H9 (cell line): ENCODE results near the gene IL31RA. TPM values are rescaled to one million over a fixed set of nuclear protein-coding genes. Genes with fewer than 3 reads are reported as not detected.

Experiments
- DNase-seq: peaks from one replicate; pipeline ENCODE4 v3.0.0-alpha.2; 2017
- H2AFZ ChIP-seq: one replicate; pipeline ENCODE4 v1.6.1; 2013; ENCODE audit warnings: mild to moderate bottlenecking, low read length, control low read depth, moderate library complexity
- H2AK5ac ChIP-seq: 2 replicates; pipeline ENCODE4 v1.6.1; 2013; ENCODE audit warnings: low read length, control low read depth, mixed read lengths; ENCODE audit not compliant: insufficient read length
- H2BK120ac ChIP-seq: one replicate; pipeline ENCODE4 v1.6.1; 2013; ENCODE audit warnings: low read depth, mild to moderate bottlenecking, low read length, control low read depth, inconsistent platforms; ENCODE audit not compliant: poor library complexity, severe bottlenecking
- H2BK12ac ChIP-seq: 2 replicates; pipeline ENCODE4 v1.6.1; 2013; ENCODE audit warnings: low read length, control low read depth, mixed read lengths, low read depth; ENCODE audit not compliant: insufficient read length
- H2BK15ac ChIP-seq: 2 replicates; pipeline ENCODE4 v1.6.1; 2013; ENCODE audit warnings: low read depth, low read length, control low read depth
- H2BK20ac ChIP-seq: one replicate; pipeline ENCODE4 v1.6.1; 2013; ENCODE audit warnings: low read depth, mild to moderate bottlenecking, low read length, control low read depth, inconsistent platforms; ENCODE audit not compliant: poor library complexity, severe bottlenecking
- H2BK5ac ChIP-seq: 2 replicates; pipeline ENCODE4 v1.6.1; 2013; ENCODE audit warnings: low read length, control low read depth, mixed read lengths; ENCODE audit not compliant: insufficient read length
- H3K14ac ChIP-seq: 2 replicates; pipeline ENCODE4 v1.6.1; 2013; ENCODE audit warnings: low read length, control low read depth; ENCODE audit not compliant: insufficient read depth
- H3K18ac ChIP-seq: 2 replicates; pipeline ENCODE4 v1.6.1; 2013; ENCODE audit warnings: low read depth, mild to moderate bottlenecking, mixed read lengths, low read length, control low read depth; ENCODE audit not compliant: insufficient read length
- H3K23ac ChIP-seq: 2 replicates; pipeline ENCODE4 v1.6.1; 2013; ENCODE audit warnings: low read length, control low read depth, mixed read lengths, low read depth; ENCODE audit not compliant: insufficient read length
- H3K23me2 ChIP-seq: 2 replicates; pipeline ENCODE4 v1.6.1; 2013; ENCODE audit warnings: low read depth, mild to moderate bottlenecking, mixed read lengths, low read length, control low read depth; ENCODE audit not compliant: insufficient read length, poor library complexity, severe bottlenecking
- H3K27ac ChIP-seq: 2 replicates; pipeline ENCODE4 v1.5.1; 2013; ENCODE audit warnings: low read length, control low read depth, mixed read lengths, low read depth; ENCODE audit not compliant: insufficient read length
- H3K27me3 ChIP-seq: 2 replicates; pipeline ENCODE4 v1.6.1; 2013; ENCODE audit warnings: low read length, control low read depth, inconsistent platforms; ENCODE audit not compliant: insufficient read depth
- H3K4ac ChIP-seq: 2 replicates; pipeline ENCODE4 v1.6.1; 2013; ENCODE audit warnings: low read depth, mild to moderate bottlenecking, control low read depth, inconsistent platforms, low read length, moderate library complexity
- H3K4me1 ChIP-seq: 2 replicates; pipeline ENCODE4 v1.6.1; 2013; ENCODE audit warnings: low read length, control low read depth, inconsistent platforms; ENCODE audit not compliant: insufficient read depth
- H3K4me2 ChIP-seq: 2 replicates; pipeline ENCODE4 v1.6.1; 2013; ENCODE audit warnings: low read length, control low read depth, mixed read lengths; ENCODE audit not compliant: insufficient read length, insufficient read depth
- H3K56ac ChIP-seq: 2 replicates; pipeline ENCODE4 v1.6.1; 2013; ENCODE audit warnings: low read depth, mild to moderate bottlenecking, mixed read lengths, low read length, control low read depth; ENCODE audit not compliant: insufficient read length
- H3K79me1 ChIP-seq: 2 replicates; pipeline ENCODE4 v1.6.1; 2013; ENCODE audit warnings: low read depth, mild to moderate bottlenecking, moderate library complexity, low read length, control low read depth, inconsistent platforms; ENCODE audit not compliant: insufficient read depth, poor library complexity, severe bottlenecking
- H3K79me2 ChIP-seq: 2 replicates; pipeline ENCODE4 v1.6.1; 2013; ENCODE audit warnings: low read length, control low read depth, inconsistent platforms; ENCODE audit not compliant: insufficient read depth
- H3K9ac ChIP-seq: 2 replicates; pipeline ENCODE4 v1.6.1; 2013; ENCODE audit warnings: low read length, control low read depth, mixed read lengths; ENCODE audit not compliant: insufficient read length; ENCODE audit errors: extremely low read depth
- H3K9me3 ChIP-seq: one replicate; pipeline ENCODE4 v1.6.1; 2013; ENCODE audit warnings: low read depth, low read length, inconsistent platforms; ENCODE audit not compliant: control insufficient read depth
- H3T11ph ChIP-seq: one replicate; pipeline ENCODE4 v1.6.1; 2013; ENCODE audit warnings: mild to moderate bottlenecking, low read length, control low read depth, inconsistent platforms
- H4K20me1 ChIP-seq: one replicate; pipeline ENCODE4 v1.6.1; 2013; ENCODE audit not compliant: control insufficient read depth, insufficient read length, insufficient read depth
- H4K5ac ChIP-seq: 2 replicates; pipeline ENCODE4 v1.6.1; 2013; ENCODE audit warnings: low read depth, mild to moderate bottlenecking, mixed read lengths, low read length, control low read depth; ENCODE audit not compliant: insufficient read length
- H4K8ac ChIP-seq: replicated peaks from 2 replicates; pipeline ENCODE4 v1.6.1; 2013; ENCODE audit warnings: low read length, control low read depth, mixed read lengths, low read depth; ENCODE audit not compliant: insufficient read length
- H4K91ac ChIP-seq: 2 replicates; pipeline ENCODE4 v1.6.1; 2013; ENCODE audit warnings: low read depth, mild to moderate bottlenecking, moderate library complexity, mixed read lengths, low read length, control low read depth; ENCODE audit not compliant: insufficient read length
- H3K27ac Mint-ChIP-seq, 3 experiments: 2 replicates in 2 of 3; 3 replicates in 1 of 3; pipeline ENCODE4 v1.8.0; 2020 to 2021; ENCODE audit warnings: mixed read lengths in 3 of 3, mild to moderate bottlenecking in 1 of 3, moderate library complexity in 1 of 3
- H3K27me3 Mint-ChIP-seq: 2 replicates; pipeline ENCODE4 v1.8.0; 2021; ENCODE audit warnings: low read depth, mild to moderate bottlenecking, moderate library complexity, mixed read lengths
- H3K36me3 Mint-ChIP-seq, 3 experiments: 2 replicates in 2 of 3; 3 replicates in 1 of 3; pipeline ENCODE4 v1.8.0; 2020 to 2021; ENCODE audit warnings: low read depth in 3 of 3, mixed read lengths in 3 of 3; ENCODE audit not compliant: insufficient read depth in 1 of 3
- H3K4me1 Mint-ChIP-seq, 2 experiments: 2 replicates each; pipeline ENCODE4 v1.8.0; 2020; ENCODE audit warnings: mixed read lengths in 2 of 2
- H3K4me3 Mint-ChIP-seq, 2 experiments: 2 replicates in 1 of 2; 3 replicates in 1 of 2; pipeline ENCODE4 v1.8.0; 2020 to 2021; ENCODE audit warnings: mild to moderate bottlenecking in 2 of 2, mixed read lengths in 2 of 2, moderate library complexity in 1 of 2
- H3K9me3 Mint-ChIP-seq, 2 experiments: 2 replicates in 1 of 2; 3 replicates in 1 of 2; pipeline ENCODE4 v1.8.0; 2020; ENCODE audit warnings: mild to moderate bottlenecking in 2 of 2, mixed read lengths in 2 of 2, moderate library complexity in 1 of 2
- CTCF ChIP-seq: fragments of 200-600 bp; sonication (generic); conservative IDR thresholded peaks from 3 replicates; pipeline ENCODE4 v1.8.0; 2021; ENCODE audit warnings: antibody characterized with exemption, mild to moderate bottlenecking
- WGBS: extraction: QIAGEN DNeasy Blood & Tissue Kit; methylation state at CpG from one replicate; pipeline ENCODE4 v1.1.7; 2013; ENCODE audit warnings: missing lambda C conversion rate, low lambda C conversion rate, mixed read lengths; ENCODE audit not compliant: insufficient read length; ENCODE audit errors: extremely low coverage; 5-methylcytosine and 5-hydroxymethylcytosine counted together
- total RNA-seq: library from RNA; stranded (reverse); gene quantifications from 2 replicates; pipeline ENCODE4 v1.2.1, GENCODE V29; 2021

Gene IL31RA
- total RNA-seq, 1 experiment from 2014 or later: 0.11 TPM

GRCh38 chr5:55907927-55908326 lies 56.8 kb downstream of the IL31RA start:
- Histone ChIP-seq H3K79me2 (no peaks in the 10 kb centered on the region), H4K20me1 (no peaks in the 10 kb centered on the region), H4K91ac (no peak overlapping the region), H3K4ac (no peak overlapping the region), H4K5ac (no peak overlapping the region), H3K27ac (no peak overlapping the region), H2BK12ac (no peak overlapping the region), H3T11ph (no peak overlapping the region), H3K23ac (no peak overlapping the region), H2BK15ac (no peak overlapping the region), H3K18ac (no peak overlapping the region), H3K79me1 (no peaks in the 10 kb centered on the region), H2BK20ac (no peak overlapping the region), H3K27me3 (no peaks in the 10 kb centered on the region), H2AK5ac (no peak overlapping the region), H3K56ac (no peak overlapping the region), H3K4me1 (no peaks in the 10 kb centered on the region), H3K9me3 (no peaks in the 10 kb centered on the region), H3K9ac (no peak overlapping the region), H4K8ac (no peak overlapping the region), H2BK5ac (no peak overlapping the region), H3K23me2 (no peaks in the 10 kb centered on the region), H3K14ac (no peak overlapping the region), H2AFZ (no peak overlapping the region), H3K4me2 (no peak overlapping the region), H2BK120ac (no peak overlapping the region)
- no peaks in the 10 kb centered on the region for H3K4me1 Mint-ChIP-seq
- H3K27me3 Mint-ChIP-seq: no peaks in the 10 kb centered on the region; the same call in 1 of the 2 replicates
- H3K9me3 Mint-ChIP-seq: no peaks in the 10 kb centered on the region
- WGBS: no CpG with 5 or more reads among the region's 7 CpGs
- DNase-seq: no peak
- H3K4me3 Mint-ChIP-seq: no peak overlapping the region
- no peak for TF ChIP-seq CTCF
- H3K36me3 Mint-ChIP-seq: no peaks in the 10 kb centered on the region
- H3K27ac Mint-ChIP-seq: no peak overlapping the region
